Stromal cell of bone marrow (primary cell): Measurements from ENCODE around the gene AGBL4.
A peak's percentile ranks its signal among the peaks of the same experiment; 100 is the strongest.

Experiments
- DNase-seq: peaks from one replicate; pipeline ENCODE4 v3.0.0-alpha.2; 2012; ENCODE audit warnings: low read depth

Gene AGBL4

DNA sequence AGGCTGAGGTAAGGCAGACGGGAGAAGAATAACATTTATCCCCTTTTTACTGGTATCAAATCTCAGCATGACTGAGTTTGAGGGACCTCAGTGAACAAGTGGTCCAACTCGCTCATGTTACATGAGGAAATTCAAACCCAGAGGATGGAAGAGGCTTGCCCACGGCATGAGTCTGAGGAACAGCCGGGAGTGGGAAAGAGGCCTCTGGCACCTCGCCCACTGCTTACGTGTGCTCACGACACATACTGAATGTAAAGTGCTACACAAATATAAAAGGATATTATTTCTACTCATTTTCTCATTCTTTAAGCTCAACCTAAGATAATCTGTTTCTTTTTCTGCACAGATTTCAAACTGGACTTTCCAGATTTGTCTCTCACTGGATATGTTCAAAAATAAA lies 1261.8 kb downstream of the AGBL4 start:
- no peak for DNase-seq

DNA sequence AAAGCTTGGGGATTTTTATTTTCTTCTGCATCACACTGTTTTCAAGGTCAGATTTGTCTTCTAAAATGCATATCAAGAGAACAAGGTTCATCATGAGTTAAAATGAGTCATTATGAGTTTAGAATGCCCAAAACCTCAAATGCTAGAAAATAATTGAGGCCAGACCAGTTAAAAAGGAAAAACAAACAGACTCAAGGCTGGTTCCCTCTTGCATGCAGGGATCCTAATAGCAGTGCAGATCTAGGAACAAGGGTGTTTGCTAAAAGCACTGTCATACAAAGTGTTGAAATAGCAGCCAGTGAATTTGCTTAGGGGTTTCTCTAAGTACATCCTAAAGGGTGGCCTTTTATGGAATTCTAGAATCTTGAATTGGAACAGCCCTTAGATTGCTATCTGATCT lies 1262.3 kb downstream of the AGBL4 start:
- peak; percentile 58 for DNase-seq

DNA sequence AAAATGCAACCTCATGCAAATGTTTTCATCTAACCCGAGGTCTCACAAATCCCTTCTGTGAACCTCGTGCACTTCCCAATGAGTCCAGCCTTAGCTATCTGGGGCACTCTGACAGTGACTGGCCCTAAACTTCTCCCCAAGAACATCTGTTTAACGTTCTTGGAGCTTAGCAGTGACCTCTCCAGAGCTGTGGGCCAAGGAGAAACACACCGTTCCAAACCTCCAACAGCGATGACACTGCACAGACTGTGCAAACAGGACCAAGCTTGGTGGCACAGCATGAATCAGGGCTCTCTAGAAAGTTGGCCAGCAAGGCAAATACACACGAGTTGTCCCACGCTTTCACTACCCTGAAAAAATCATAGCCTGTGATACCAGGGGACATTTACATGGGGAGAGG lies 1262.9 kb downstream of the AGBL4 start:
- no peak for DNase-seq

DNA sequence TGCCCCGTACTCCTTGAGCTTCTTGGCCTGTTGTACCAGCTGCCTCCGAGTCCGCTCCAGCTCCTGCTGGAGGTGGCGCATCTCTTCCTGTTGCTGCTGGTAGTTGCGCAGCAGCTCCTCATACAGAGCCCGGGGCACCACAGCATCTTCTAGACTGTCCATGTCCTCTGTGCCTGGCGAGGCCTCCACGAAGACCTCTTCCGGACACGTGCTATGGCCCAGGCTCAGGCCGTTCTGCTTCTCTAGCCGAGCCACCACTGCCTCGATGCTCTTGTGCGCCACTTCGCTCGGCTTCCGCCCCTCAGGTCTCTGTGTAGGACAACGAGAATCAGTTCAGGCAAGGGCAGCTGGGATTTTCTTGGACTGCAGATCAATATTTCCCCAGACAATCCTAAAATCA lies 1264.8 kb downstream of the AGBL4 start:
- DNase-seq, result no peak

DNA sequence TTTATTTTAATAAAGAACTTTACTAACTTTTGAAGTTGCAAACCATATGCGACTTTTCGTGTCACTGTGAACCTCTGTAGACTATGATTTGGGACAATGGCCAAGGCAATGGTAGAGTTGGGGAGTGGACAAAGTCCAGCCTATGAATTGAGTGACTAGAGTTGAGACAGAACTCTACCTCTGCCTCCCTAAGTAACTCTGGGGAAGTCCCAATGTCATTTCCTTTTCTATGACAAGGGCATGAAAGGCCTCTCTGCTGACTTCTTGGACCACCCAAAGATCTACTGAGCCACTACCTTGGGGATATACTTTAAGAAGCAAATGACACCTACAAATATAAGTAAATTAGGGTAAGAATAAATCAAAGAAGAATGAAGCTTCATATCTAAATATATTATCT lies 1266.4 kb downstream of the AGBL4 start:
- no peak for DNase-seq

DNA sequence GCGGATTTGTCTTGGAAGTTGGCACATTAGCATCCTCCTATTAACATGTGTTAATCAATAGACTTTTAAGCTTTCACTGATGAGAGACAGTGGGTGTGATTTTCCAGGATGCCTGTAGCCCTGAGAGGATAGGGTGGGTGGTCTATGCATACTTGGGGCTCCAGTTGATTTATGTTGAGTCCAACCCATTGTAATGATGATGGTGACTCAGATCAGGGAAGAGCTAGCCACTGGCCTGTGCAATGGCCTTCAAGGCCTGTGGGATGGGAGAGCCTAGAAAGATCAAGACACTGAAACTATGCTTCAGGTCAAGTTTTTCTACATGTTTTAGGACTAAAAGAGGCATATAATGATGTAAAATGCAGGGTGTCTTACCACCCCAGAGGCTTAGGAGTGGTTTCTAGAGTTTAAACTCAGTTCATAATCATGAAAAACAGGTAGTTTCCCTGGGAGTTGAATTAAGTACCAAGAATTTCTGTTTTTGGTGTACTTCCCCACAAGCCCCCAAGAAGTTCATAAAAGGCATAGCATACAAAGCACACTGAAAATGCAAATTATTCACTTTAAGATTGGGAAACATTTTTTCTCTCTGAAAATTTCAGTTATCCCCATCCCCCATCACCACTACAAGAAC lies 1267.0 kb downstream of the AGBL4 start:
- DNase-seq, result no peak

DNA sequence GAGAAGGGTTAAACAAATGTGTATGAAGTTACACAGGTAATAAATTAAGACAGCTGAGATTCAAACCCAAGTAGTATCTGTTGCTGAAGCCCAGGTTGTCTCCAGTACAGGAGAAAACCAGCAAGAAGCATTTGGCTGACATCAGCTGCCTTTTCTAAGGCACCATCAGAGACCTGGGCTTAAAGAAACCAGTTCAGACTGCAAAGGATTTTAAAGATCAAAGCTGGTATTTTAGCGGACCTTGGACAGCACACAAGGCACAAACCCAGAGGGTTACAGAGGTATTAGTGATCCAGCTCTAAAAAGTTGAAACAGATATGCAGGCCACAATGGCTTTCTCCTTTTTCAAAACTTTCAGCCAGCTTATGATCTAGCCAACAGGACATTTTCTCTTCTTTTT lies 1270.5 kb downstream of the AGBL4 start:
- no peak for DNase-seq

DNA sequence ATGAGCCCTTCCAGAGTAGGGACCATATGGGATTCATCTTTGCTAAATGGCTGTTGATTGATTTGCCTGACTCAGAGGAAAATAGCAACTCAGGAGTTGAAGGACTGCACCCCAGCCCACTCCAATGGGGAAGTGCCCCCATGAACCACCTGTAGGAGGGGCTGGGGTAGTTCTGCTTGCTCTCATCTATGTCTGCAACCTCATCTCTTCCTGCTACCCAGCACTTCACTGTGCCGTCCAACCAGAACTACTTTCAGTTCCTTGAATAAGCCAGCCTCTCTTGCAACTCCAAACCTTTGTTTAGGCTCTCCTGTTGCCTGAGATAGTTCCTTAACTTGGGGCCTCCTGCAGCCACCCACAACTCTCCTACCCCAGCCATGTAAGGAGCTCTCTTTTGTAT lies 1273.6 kb downstream of the AGBL4 start:
- no peak for DNase-seq

DNA sequence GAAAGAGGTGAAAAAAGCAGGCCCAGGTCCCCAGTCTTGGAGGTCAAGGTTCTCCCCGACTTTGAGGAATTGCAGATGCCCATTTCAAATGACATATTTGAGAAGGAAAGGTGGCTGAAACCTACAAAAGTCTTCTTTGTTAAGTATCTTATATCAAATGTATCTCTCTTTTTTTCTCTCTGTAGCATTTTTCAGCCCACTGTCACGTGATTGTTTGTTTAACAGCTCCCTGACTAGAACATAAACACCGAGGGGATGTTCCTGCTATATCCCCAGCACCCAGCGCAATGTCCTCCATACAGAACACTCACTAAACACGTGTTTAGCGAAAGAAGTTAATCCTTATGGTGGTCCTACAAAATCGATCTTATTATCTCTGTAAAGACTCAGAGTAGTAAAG lies 1274.7 kb downstream of the AGBL4 start:
- DNase-seq, result no peak

DNA sequence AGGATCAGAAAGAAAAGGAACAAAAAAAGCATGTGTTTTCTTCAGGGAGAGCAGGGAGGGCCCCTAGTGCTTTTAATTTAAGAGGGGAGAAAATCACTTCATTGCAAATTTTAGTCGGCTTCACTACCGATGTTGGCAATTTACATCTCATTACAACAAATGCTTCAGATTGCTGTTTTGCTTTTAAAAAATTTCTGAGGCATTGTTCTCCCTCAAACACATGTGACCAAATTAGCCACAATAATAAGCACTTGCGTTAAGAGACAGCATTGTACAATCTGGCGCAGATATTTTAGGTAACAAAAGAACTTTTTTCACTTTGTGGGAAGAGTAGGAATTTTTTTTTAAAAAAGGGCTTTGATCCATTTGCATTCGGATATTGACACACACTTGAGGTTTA lies 1276.8 kb downstream of the AGBL4 start:
- DNase-seq, result no peak

DNA sequence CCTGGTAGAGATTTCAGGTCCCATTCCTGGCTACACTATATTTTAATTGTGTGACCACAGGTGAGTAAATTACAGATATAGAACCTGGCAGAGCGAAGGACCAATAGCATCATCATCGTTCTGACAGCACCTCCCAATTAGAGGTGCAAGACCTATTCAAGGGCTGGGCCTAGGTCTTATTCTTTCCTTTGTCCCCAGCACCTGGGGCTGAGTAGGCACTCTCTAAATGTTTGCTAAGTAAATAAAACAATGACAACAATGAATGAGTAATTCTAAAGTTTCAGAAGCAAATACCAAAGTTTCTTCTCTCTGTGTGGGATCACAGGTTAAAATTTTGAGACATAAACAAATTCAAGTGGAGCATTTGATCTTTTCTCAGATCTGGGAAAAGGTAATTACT lies 1279.7 kb downstream of the AGBL4 start:
- no peak for DNase-seq

DNA sequence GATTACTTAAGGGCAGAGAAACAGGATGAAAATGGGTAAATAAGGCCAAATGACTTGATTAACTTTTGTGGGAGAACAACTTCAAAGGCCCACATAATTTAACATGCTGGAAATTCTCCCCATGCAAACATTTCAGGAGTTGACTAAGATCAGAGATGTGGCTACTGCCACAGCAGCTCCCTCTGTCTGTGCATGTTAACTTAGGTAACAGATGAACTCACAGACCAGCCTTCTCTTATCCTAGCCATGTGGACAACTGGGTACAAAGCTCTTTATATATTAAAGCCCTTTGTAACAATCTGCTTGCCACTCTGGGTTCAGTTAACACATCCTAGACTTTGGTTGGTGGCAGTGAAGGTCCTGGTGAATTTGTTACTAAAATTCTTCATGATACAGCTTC lies 1280.3 kb downstream of the AGBL4 start:
- DNase-seq, result no peak

DNA sequence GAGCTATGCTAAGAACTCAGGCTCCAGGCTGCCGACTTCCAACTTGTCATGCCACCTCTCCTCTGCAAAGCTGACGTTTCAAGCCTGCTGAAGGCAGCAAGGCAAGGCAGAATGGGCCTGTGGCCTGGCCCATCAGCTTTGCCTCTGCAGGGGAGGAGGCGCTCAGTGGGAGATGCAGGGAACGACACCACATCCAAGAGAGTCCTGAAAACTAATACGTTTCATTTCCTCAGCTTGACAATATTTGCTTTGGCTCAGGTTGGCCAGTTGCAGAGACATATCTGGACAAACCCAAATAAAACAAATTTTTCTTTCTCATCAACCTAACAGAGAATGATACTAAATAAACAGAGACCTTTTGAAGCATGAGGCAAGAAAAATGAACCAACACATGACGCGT lies 1282.4 kb downstream of the AGBL4 start:
- DNase-seq, result no peak

DNA sequence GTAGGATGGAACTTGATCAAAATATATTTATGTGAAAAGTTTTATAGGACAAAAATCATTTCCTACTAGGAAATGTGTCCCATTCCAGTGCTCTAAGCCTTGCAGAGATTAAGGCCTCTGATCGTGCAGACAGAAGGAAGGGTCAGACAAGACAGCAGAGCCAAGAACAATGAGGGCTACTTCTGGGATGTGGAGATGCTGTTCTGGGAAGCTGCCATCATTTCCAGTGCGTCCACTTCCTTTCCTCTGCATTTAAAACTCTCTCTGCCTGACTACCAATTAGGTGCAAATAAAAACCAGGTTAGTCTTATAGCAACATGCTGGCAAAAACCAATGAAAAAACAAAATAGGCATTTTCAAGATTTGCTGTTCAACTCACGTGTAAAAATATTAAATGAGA lies 1283.1 kb downstream of the AGBL4 start:
- DNase-seq, result no peak

DNA sequence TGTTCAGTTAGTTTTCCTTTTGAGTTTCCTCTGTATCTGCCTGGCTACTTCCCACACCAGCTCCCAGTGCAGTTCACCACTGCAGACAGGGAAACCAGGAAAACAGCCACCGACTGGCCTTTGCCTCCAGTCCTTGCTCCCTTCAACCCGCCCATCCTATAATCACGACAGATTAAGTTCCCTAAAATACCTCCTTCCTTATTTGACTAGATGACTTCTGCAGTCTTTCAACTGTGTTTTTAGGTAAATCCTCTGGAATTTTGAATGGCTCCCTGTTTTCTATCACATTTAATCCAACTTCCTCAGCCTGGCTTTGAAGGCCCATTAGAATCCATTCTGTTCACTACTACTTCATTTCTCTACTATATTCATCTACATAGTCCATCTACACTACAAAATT lies 1284.7 kb downstream of the AGBL4 start:
- DNase-seq, result no peak

DNA sequence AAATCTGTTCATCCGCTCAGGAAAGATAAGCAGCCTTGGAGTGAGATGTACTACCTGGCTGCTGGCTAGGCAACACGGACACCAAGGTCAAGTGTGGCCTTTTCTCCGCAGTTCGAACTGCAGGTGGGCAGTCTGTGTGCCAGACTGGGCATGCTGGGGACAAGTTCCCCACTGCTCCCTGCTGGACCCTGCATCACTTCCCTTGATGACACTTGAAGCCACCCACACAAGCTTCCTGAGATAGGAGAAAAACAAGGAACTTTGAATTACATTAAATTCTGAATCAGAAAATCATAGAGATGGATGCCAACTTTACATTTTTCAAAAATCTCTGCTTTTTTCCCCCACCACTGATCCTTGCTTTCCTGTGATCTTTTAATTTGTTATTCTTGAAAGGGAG lies 1285.4 kb downstream of the AGBL4 start:
- DNase-seq, result no peak

DNA sequence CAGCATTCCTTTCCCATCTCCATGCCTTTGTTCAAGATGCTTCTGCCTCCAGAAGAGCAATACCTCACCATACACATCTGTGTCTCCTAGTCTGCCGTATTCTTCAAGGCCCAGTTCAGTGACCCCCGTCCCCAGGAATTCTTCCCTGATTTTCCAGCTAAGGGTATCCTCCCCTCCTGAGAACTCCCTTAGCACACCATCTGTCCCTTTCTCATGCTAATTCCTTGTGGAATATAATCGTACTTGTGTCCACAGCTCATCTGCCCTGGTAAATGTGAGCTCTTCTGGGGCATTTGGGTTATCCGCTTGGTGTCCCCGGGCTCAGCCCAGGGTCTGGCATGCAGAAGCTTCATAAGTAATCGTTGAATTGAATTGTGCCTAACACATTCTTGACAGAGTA lies 1288.0 kb downstream of the AGBL4 start:
- DNase-seq, result no peak

DNA sequence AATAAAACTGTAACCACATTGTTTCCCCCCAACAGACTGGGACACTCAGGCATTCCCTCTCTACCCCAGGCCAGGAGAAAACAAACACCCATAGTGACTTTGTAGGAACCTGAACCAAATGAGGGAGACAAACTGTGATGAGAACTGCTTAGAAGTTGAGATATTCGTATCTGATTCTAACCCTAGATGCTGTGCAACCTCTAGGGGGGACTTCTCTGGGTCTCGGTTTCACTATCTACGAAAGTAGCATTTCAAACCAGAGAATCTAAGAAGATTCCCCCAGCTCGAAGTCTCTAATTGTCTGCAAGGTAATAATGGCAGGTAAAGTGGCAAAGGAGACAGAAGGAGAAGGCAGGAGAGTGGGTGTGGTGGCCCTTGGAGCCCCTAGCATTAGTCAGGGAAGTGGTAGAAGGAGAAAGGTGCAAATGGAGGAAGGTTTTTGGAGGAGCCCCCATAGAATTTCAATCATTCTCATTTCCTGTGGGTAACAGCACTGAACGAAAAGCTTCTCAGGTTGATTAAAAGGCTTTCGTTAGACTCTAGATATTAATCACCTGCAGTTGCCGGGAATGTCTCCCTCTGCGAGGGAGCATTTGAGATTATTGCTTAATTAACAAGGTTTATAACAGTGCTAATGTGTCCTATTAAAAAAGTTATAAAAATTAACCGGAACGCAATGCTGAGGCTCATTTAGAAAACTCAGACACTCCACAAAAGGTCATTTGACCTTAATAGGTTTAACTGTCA lies 1293.4 kb downstream of the AGBL4 start:
- no peak for DNase-seq

DNA sequence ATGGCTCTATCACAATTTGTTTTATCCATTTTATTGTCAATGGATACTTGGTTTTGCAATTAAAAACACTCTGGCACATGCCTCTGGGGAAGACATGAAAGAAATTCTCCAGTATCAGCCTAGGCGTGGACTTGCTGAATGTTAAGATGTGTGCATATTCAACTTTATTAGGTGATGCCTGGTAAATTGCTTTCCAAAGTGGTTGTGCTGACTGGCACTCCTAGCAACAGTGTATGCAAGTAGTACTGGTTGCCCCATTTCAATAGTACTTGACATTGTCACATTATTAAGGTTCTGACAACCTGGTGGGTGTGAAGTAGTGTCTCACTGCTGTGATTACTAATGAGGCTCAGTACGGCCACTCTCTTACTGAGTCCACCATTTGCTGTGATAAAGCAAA lies 1295.2 kb downstream of the AGBL4 start:
- DNase-seq, result no peak

DNA sequence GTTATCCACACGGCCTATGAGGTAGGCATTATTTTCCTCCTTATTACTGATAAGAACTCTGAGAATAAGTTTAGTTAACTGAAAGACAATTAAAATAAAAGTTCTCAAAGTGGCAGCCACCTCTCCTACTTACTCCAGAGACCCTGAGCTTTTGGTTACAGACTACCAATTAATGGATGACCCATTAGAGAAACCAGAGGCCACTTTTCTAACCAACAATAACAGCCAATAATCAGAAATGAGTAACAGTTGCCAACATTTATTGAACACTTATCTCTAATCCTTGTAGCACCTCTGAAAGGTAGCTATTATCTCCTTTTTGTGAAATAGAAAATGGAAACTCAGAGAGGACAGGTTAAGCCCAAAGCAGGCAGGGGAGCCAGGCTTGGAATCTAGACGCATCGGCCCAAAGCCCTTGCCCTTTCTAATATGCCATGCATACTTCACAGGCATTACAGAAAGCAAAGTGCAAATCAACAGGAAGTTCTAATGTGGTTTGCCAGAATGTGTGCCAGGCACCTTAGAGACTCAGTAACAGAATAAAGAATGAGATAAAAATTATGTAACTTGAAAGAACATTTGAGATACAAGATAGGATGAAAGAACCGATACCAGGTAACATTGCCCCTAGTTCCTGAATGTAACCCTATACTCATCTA lies 1297.1 kb downstream of the AGBL4 start:
- no peak for DNase-seq

DNA sequence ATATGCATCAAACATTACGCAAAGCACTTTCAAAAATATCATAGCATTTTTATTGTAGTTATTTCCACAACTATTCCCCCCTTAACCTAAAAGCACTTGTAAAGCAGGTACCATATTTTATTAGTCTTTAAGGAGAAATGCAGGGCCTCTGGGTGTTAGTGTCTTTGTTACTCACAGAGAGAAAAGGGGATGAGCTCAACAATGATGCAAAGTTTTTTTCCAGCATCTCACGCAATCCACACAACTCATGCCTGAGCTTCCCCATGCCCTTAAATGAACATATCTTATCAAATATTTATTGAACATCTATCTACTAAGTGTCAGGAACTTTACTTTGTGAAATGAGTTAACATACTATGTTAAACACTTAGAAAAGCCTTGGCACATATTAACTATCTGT lies 1297.6 kb downstream of the AGBL4 start:
- no peak for DNase-seq

DNA sequence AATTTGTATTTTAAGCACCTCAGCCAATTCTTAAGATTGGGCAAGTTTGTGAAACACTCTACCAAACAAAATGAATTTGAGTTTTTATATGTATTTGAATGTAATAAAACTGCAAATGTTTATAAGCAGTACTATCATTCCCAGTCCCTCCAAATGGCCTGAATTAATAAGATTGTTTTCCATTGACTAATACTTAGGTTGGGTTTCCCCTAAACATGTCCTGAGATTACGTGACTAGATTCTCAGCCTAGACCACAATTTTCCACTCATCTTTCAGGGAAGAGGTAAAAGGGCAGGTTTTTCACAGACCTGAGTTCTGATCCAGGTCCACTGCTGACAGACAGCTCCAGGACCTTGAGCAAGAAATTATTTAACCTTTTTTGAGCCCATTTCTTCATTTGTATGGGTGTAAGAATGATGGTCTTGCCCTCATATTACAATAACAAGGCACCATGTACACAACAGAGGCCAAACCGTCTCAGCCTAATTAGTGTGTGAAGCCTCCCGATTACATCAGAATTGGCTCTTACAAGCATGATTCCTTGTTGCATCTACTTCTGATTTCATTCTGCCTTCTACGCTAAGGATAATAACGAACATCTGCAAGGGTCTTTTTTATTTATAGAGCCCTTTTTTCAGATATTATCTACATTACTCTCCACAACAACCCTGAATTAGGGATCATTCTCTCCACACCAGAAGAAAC lies 1298.3 kb downstream of the AGBL4 start:
- DNase-seq, result no peak

DNA sequence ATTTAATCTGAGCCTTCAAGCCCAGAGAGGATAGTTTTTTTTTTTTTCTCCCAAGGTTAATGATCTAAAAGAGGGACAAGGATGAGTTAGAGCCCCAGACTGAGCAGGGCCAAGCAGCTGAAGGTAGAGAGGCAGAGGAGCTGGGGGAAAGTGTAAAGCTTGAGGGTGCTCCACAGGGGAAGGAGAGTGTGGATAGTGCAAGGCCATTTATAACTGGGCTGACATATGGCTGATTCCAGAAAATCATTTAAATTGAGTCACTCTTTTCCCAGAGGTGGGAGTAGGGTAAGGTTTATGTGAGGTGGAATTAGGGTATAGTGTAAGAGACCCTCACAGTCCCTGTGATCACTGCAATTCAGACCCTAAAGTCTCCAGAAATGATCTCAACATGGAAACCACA lies 1302.8 kb downstream of the AGBL4 start:
- no peak for DNase-seq
